PC-9 (cell line): ENCODE data around the gene C10orf62. TPM values are rescaled to one million over a fixed set of nuclear protein-coding genes. Genes with fewer than 3 reads are reported as not detected.

Experiments
- BruUV-seq: library from RNA; stranded (reverse); fragments of 400-500 nt; replicated peaks from 2 replicates; lab custom pipeline; 2021; lab: Mats Ljungman, UMichigan
- CTCF ChIA-PET: fragments of 300-600 bp; sonication (Branson Sonifier 250); formaldehyde crosslinking; loops from one replicate; lab custom pipeline; 2022; ENCODE audit warnings: antibody characterized with exemption; lab: Charles Lee
- POLR2A ChIA-PET: fragments of 300-600 bp; sonication (Branson Sonifier 250); formaldehyde crosslinking; loops from one replicate; lab custom pipeline; 2022; ENCODE audit warnings: antibody characterized with exemption; ENCODE audit not compliant: unreplicated experiment; lab: Charles Lee
- DNase-seq, 2 experiments: peaks; one replicate each; pipeline versions ENCODE4 v3.0.0 to v3.0.0-alpha.2; 2015 to 2022; ENCODE audit warnings: mixed read lengths in 1 of 2
- H2AFZ ChIP-seq: fragments of 200-600 bp; sonication (generic); 2 replicates; pipeline ENCODE4 v1.8.1; 2017; ENCODE audit warnings: antibody characterized with exemption
- H3F3A ChIP-seq: fragments of 200-600 bp; sonication (generic); 2 replicates; pipeline ENCODE4 v1.8.1; 2017; ENCODE audit warnings: antibody characterized with exemption, mild to moderate bottlenecking, low read depth; ENCODE audit not compliant: insufficient read depth
- H3K27ac ChIP-seq: fragments of 200-600 bp; sonication (generic); 2 replicates; pipeline ENCODE4 v1.6.1; 2016; ENCODE audit warnings: mixed run types
- H3K27me3 ChIP-seq: fragments of 200-600 bp; sonication (generic); 2 replicates; pipeline ENCODE4 v1.6.1; 2016; ENCODE audit warnings: low read depth, mixed run types; ENCODE audit not compliant: insufficient read depth
- H3K36me3 ChIP-seq: fragments of 200-600 bp; sonication (generic); 2 replicates; pipeline ENCODE4 v1.6.1; 2016; ENCODE audit warnings: low read depth, mixed run types
- H3K4me1 ChIP-seq: fragments of 200-600 bp; sonication (generic); replicated peaks from 2 replicates; pipeline ENCODE4 v1.6.1; 2016; ENCODE audit warnings: mixed run types; ENCODE audit not compliant: insufficient read depth
- H3K4me2 ChIP-seq: fragments of 200-600 bp; sonication (generic); 2 replicates; pipeline ENCODE4 v1.6.1; 2017; ENCODE audit warnings: mixed run types
- H3K4me3 ChIP-seq: fragments of 200-600 bp; sonication (generic); 2 replicates; pipeline ENCODE4 v1.6.1; 2016; ENCODE audit warnings: mixed run types
- H3K79me2 ChIP-seq: fragments of 200-600 bp; sonication (generic); 2 replicates; pipeline ENCODE4 v1.6.1; 2017; ENCODE audit warnings: low read depth, mixed run types
- H3K9me2 ChIP-seq: fragments of 200-600 bp; sonication (generic); 2 replicates; pipeline ENCODE4 v1.8.1; 2017; ENCODE audit warnings: mild to moderate bottlenecking; ENCODE audit not compliant: insufficient read depth
- H3K9me3 ChIP-seq: fragments of 200-600 bp; sonication (generic); 2 replicates; pipeline ENCODE4 v1.8.1; 2016; ENCODE audit warnings: low read depth; ENCODE audit not compliant: insufficient read depth
- H4K20me1 ChIP-seq: fragments of 200-600 bp; sonication (generic); 2 replicates; pipeline ENCODE4 v1.8.1; 2017; ENCODE audit not compliant: insufficient read depth
- EZH2 ChIP-seq: fragments of 200-600 bp; sonication (generic); IDR thresholded peaks from 2 replicates; pipeline ENCODE4 v1.8.0; 2017; ENCODE audit warnings: antibody characterized with exemption, low read depth
- intact Hi-C: fragments of 100-400 bp; cut with micrococcal nuclease; formaldehyde crosslinking; loops from one replicate; pipeline ENCODE4 v1.10.0; 2022; ENCODE audit not compliant: unreplicated experiment
- total RNA-seq: library from RNA; stranded (reverse); gene quantifications from 2 replicates; pipeline ENCODE4 v1.2.3, GENCODE V29; 2021
- TF ChIP-seq, protein P1 (sequence below): fragments of 200-600 bp; sonication (generic); conservative IDR thresholded peaks from 2 replicates; pipeline ENCODE4 v1.6.1; 2017; ENCODE audit warnings: mixed run types, antibody characterized with exemption, mild to moderate bottlenecking, moderate library complexity

The C10orf62 gene
- total RNA-seq, 1 experiment from 2014 or later, result 0.59 TPM

- H3K27ac ChIP-seq, result no peak overlapping the region
- BruUV-seq, result no TSS peak
- H3K4me2 ChIP-seq, result no peak overlapping the region
- H3K9me3 ChIP-seq, result no peaks in the 10 kb centered on the region
- no peak overlapping the region for H3K4me3 ChIP-seq
- H3K4me1 ChIP-seq, result no peaks in the 10 kb centered on the region
- ChIA-PET CTCF (no interaction called here), POLR2A (no interaction called here)
- no peaks in the 10 kb centered on the region for H4K20me1 ChIP-seq
- no peaks in the 10 kb centered on the region for H3K27me3 ChIP-seq
- TF ChIP-seq, protein P1, sequence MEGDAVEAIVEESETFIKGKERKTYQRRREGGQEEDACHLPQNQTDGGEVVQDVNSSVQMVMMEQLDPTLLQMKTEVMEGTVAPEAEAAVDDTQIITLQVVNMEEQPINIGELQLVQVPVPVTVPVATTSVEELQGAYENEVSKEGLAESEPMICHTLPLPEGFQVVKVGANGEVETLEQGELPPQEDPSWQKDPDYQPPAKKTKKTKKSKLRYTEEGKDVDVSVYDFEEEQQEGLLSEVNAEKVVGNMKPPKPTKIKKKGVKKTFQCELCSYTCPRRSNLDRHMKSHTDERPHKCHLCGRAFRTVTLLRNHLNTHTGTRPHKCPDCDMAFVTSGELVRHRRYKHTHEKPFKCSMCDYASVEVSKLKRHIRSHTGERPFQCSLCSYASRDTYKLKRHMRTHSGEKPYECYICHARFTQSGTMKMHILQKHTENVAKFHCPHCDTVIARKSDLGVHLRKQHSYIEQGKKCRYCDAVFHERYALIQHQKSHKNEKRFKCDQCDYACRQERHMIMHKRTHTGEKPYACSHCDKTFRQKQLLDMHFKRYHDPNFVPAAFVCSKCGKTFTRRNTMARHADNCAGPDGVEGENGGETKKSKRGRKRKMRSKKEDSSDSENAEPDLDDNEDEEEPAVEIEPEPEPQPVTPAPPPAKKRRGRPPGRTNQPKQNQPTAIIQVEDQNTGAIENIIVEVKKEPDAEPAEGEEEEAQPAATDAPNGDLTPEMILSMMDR, result no peak
- TF ChIP-seq EZH2, result no peak
- no peaks in the 10 kb centered on the region for H3F3A ChIP-seq
- no peaks in the 10 kb centered on the region for H3K9me2 ChIP-seq
- 0 out of 2 replicates have a peak, but pooled peaks cover 4% of the 10 kb centered on the region for H3K79me2 ChIP-seq
- H2AFZ ChIP-seq, result no peak overlapping the region
- DNase-seq, result no peak
- intact Hi-C loops, result no loop called here
- H3K36me3 ChIP-seq, result no peaks in the 10 kb centered on the region
These were observed 39.8 kb downstream of the C10orf62 start for GRCh38 chr10:97629289-97629688.

- ChIA-PET POLR2A (no interaction called here), CTCF (no interaction called here)
- no peaks in the 10 kb centered on the region for H3K36me3 ChIP-seq
- BruUV-seq, result no TSS peak
- TF ChIP-seq, protein P1, result no peak
- TF ChIP-seq EZH2, result no peak
- no peaks in the 10 kb centered on the region for H3K4me1 ChIP-seq
- H3K27me3 ChIP-seq, result no peaks in the 10 kb centered on the region
- intact Hi-C loops, result no loop called here
- no peak overlapping the region for H2AFZ ChIP-seq
- H3K9me3 ChIP-seq, result no peaks in the 10 kb centered on the region
- H3K27ac ChIP-seq, result no peak overlapping the region
- no peak overlapping the region for H3K4me2 ChIP-seq
- no peaks in the 10 kb centered on the region for H4K20me1 ChIP-seq
- DNase-seq, result no peak
- H3K9me2 ChIP-seq, result no peaks in the 10 kb centered on the region
- no peaks in the 10 kb centered on the region for H3F3A ChIP-seq
- H3K79me2 ChIP-seq, result 0 out of 2 replicates have a peak, but pooled peaks cover 4% of the 10 kb centered on the region
- H3K4me3 ChIP-seq, result no peak overlapping the region
These were observed 41.6 kb downstream of the C10orf62 start for GRCh38 chr10:97631098-97631497.

GRCh38 chr10:97632949-97633884 is 43.7 kb downstream of the C10orf62 start, which contains the start of gene MORN4:
Gene MORN4 (minus strand): TSS chr10:97633500. CDS start chr10:97619653, 13,847 bp downstream.
- peak; percentile 72 to 84 for DNase-seq
- TF ChIP-seq, protein P1, result no peak
- no peak for TF ChIP-seq EZH2
- Histone ChIP-seq H3K9me2 (no peaks in the 10 kb centered on the region), H3K79me2 (0 out of 2 replicates have a peak, but pooled peaks cover 4% of the 10 kb centered on the region), H2AFZ (peak within 1 kb of the TSS; percentile 90), H3K4me1 (no peaks in the 10 kb centered on the region), H4K20me1 (no peaks in the 10 kb centered on the region), H3K9me3 (no peaks in the 10 kb centered on the region), H3K27ac (no peak within 1 kb of the TSS), H3F3A (peaks cover under 1% of the 10 kb centered on the region; the same call in 1 of the 2 replicates), H3K27me3 (no peaks in the 10 kb centered on the region), H3K4me3 (peak within 1 kb of the TSS; percentile 83), H3K4me2 (peak within 1 kb of the TSS; percentile 84), H3K36me3 (no peaks in the 10 kb centered on the region)
- ChIA-PET CTCF (interaction anchor here (0.5 kb wide), 1 partner anchor 16 kb away, joined by 12 read pairs; no protein-coding TSS in a partner anchor), POLR2A (interaction anchor here (0.5 kb wide), 1 partner anchor 15 kb away, joined by 4 read pairs; no protein-coding TSS in a partner anchor)
- intact Hi-C loops, result no loop called here
- no TSS peak for BruUV-seq
